Measurements from ENCODE around the gene DCLK1. TPM values are rescaled to one million over a fixed set of nuclear protein-coding genes. Genes with fewer than 3 reads are reported as not detected.

Gene DCLK1
- total RNA-seq, 4 donors from 2014 or later: 21.3 to 63.8 (median 40.9) TPM

GRCh38 chr13:35881360-35881759, 249.8 kb downstream of the DCLK1 start:
- no peaks in the 10 kb centered on the region for H3K27me3 ChIP-seq
- DNase-seq (ENCODE audit: low spot score in 2 of 2): no peak
- H3K9me3 ChIP-seq: no peaks in the 10 kb centered on the region
- no peak overlapping the region for H3K4me3 ChIP-seq
- TF ChIP-seq EP300 (IDR thresholded peaks at IDR 0.05): peak in 1 of 2 donors; percentile 9
- TF ChIP-seq, protein P1, sequence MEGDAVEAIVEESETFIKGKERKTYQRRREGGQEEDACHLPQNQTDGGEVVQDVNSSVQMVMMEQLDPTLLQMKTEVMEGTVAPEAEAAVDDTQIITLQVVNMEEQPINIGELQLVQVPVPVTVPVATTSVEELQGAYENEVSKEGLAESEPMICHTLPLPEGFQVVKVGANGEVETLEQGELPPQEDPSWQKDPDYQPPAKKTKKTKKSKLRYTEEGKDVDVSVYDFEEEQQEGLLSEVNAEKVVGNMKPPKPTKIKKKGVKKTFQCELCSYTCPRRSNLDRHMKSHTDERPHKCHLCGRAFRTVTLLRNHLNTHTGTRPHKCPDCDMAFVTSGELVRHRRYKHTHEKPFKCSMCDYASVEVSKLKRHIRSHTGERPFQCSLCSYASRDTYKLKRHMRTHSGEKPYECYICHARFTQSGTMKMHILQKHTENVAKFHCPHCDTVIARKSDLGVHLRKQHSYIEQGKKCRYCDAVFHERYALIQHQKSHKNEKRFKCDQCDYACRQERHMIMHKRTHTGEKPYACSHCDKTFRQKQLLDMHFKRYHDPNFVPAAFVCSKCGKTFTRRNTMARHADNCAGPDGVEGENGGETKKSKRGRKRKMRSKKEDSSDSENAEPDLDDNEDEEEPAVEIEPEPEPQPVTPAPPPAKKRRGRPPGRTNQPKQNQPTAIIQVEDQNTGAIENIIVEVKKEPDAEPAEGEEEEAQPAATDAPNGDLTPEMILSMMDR (IDR thresholded peaks at IDR 0.05): no peak
- no peaks in the 10 kb centered on the region for H3K36me3 ChIP-seq
- 54 to 62% methylated on average over 1 of the region's 1 CpG for WGBS, 2 donors
- peaks cover 0 to 18% (median 0%) of the 10 kb centered on the region in 4 donors for H3K4me1 ChIP-seq
- peak overlapping the region in 1 of 4 donors; percentile 52 for H3K27ac ChIP-seq

GRCh38 chr13:35879111-35879510, 252.1 kb downstream of the DCLK1 start:
- TF ChIP-seq EP300 (IDR thresholded peaks at IDR 0.05): no peak
- TF ChIP-seq, protein P1 (IDR thresholded peaks at IDR 0.05): no peak
- Histone ChIP-seq H3K27me3 (no peaks in the 10 kb centered on the region), H3K4me1 (peaks cover 0 to 9% (median 0%) of the 10 kb centered on the region in 4 donors), H3K9me3 (no peaks in the 10 kb centered on the region), H3K4me3 (no peak overlapping the region), H3K36me3 (no peaks in the 10 kb centered on the region), H3K27ac (peak overlapping the region in 1 of 4 donors; percentile 29)
- 66 to 68% methylated on average over 4 of the region's 4 CpGs for WGBS, 2 donors
- no peak for DNase-seq (ENCODE audit: low spot score in 2 of 2)

- no peaks in the 10 kb centered on the region for H3K27me3 ChIP-seq
- H3K4me3 ChIP-seq: no peak overlapping the region
- 90 to 92% methylated on average over 1 of the region's 1 CpG for WGBS, 2 donors
- DNase-seq (ENCODE audit: low spot score in 2 of 2): no peak
- H3K27ac ChIP-seq: peak overlapping the region in 2 of 4 donors; percentile 5 to 47
- TF ChIP-seq, protein P1 (IDR thresholded peaks at IDR 0.05): no peak
- TF ChIP-seq POLR2A (IDR thresholded peaks at IDR 0.05) (no peak), EP300 (IDR thresholded peaks at IDR 0.05) (no peak)
- H3K36me3 ChIP-seq: no peaks in the 10 kb centered on the region
- no peaks in the 10 kb centered on the region for H3K9me3 ChIP-seq
- no peaks in the 10 kb centered on the region for H3K4me1 ChIP-seq
Observed at GRCh38 chr13:35876601-35877000, 254.6 kb downstream of the DCLK1 start.

- Histone ChIP-seq H3K27ac (no peak overlapping the region), H3K36me3 (no peaks in the 10 kb centered on the region), H3K27me3 (no peaks in the 10 kb centered on the region), H3K4me3 (no peak overlapping the region), H3K4me1 (no peaks in the 10 kb centered on the region), H3K9me3 (no peaks in the 10 kb centered on the region)
- TF ChIP-seq, protein P1 (IDR thresholded peaks at IDR 0.05): no peak
- TF ChIP-seq EP300 (IDR thresholded peaks at IDR 0.05): no peak
- TF ChIP-seq POLR2A (IDR thresholded peaks at IDR 0.05): no peak
- DNase-seq (ENCODE audit: low spot score in 2 of 2): no peak
- WGBS, 2 donors: 87 to 88% methylated on average over 11 of the region's 11 CpGs
Observed at GRCh38 chr13:35874704-35875103, 256.5 kb downstream of the DCLK1 start.

DNA sequence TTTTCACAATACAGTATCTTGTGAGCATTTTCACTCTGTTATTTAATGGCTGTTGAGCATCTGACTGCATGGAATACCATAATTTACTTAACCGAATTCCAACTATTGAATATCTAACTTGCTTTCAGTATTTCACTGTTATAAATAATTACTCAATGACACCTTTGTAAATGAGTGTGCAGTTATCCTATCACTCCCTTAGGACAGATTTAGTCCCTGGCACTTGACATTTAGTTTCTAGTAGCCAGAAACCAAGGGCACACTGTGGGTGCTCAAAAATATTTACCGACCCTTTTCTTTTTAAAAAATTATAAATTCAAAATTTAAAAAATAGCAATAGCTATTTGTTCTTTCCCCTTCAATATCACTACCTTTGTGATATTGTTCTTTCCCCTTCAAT, 258.8 kb downstream of the DCLK1 start:
- no peaks in the 10 kb centered on the region for H3K27me3 ChIP-seq
- no peak overlapping the region for H3K4me3 ChIP-seq
- H3K4me1 ChIP-seq: no peaks in the 10 kb centered on the region
- no peaks in the 10 kb centered on the region for H3K9me3 ChIP-seq
- no peak for DNase-seq (ENCODE audit: low spot score in 2 of 2)
- 83 to 88% methylated on average over 2 of the region's 2 CpGs for WGBS, 2 donors
- no peaks in the 10 kb centered on the region for H3K36me3 ChIP-seq
- TF ChIP-seq EP300 (IDR thresholded peaks at IDR 0.05) (no peak), POLR2A (IDR thresholded peaks at IDR 0.05) (no peak)
- TF ChIP-seq, protein P1 (IDR thresholded peaks at IDR 0.05): no peak
- no peak overlapping the region for H3K27ac ChIP-seq

All from tibial nerve (tissue), 4 donors.